Measurements from ENCODE around the gene LRRC7.
A peak's percentile ranks its signal among the peaks of the same experiment; 100 is the strongest.

Gene LRRC7

GRCh38 chr1:69693921-69694675 lies 126.4 kb downstream of the LRRC7 start:
- DNase-seq (ENCODE audit: low spot score), result no peak
- TF ChIP-seq CTCF (IDR thresholded peaks at IDR 0.05; ENCODE audit: borderline replicate concordance, control extremely low read depth, extremely low read depth, insufficient read depth, missing control alignments), result no peak
- in situ Hi-C loops (cut with MboI; ENCODE audit: low sequenced_read_pairs, unreplicated experiment), result no loop called here

DNA sequence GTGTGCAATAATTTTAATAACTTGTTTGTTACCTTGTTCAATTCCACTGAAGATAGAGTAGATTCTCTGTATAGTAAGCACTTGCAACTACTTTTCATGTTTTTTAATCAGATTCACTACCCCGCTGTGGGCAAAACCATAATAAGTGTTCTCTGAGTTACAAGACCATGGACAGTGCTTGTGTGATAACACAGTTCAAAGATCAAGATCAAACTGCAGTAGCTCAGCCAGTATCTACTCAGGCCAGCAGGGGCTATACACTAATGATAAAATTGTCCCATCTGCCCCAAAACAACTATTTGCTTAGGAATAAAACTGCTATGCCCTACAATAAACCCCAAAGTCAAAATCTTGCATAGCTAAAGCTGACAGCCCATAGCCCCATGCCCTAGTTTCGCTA lies 129.6 kb downstream of the LRRC7 start:
- in situ Hi-C loops (cut with MboI; ENCODE audit: low sequenced_read_pairs, unreplicated experiment), result no loop called here
- DNase-seq (ENCODE audit: low spot score), result no peak
- TF ChIP-seq CTCF (IDR thresholded peaks at IDR 0.05; ENCODE audit: borderline replicate concordance, control extremely low read depth, extremely low read depth, insufficient read depth, missing control alignments), result no peak

DNA sequence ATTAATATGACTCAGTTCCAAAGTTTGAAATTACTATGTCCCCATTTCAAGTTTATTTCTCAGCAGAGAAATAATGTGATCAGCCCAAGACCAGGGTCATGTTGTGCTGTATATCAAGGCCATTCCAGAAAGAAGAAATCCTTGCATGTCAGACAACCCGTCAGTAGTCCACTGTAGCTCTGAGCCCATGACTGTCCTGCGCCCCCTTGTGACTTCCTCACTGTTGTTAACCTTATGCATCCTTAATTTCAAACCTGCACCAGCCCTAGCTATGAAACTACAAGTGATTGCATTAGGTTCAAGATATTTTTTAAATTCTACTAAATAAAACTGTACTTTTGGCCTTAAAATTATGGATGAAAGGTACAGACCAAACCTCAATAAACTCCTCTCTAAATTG lies 133.0 kb downstream of the LRRC7 start:
- in situ Hi-C loops (cut with MboI; ENCODE audit: low sequenced_read_pairs, unreplicated experiment), result no loop called here
- DNase-seq (ENCODE audit: low spot score), result no peak

GRCh38 chr1:69702085-69702484 lies 134.4 kb downstream of the LRRC7 start:
- TF ChIP-seq CTCF (IDR thresholded peaks at IDR 0.05; ENCODE audit: borderline replicate concordance, control extremely low read depth, extremely low read depth, insufficient read depth, missing control alignments), result no peak
- DNase-seq (ENCODE audit: low spot score), result no peak
- in situ Hi-C loops (cut with MboI; ENCODE audit: low sequenced_read_pairs, unreplicated experiment), result no loop called here

More for the DNA sequence above, 133.0 kb downstream of the LRRC7 start:
- TF ChIP-seq CTCF (IDR thresholded peaks at IDR 0.05; ENCODE audit: borderline replicate concordance, control extremely low read depth, extremely low read depth, insufficient read depth, missing control alignments), result peak; percentile 17

DNA sequence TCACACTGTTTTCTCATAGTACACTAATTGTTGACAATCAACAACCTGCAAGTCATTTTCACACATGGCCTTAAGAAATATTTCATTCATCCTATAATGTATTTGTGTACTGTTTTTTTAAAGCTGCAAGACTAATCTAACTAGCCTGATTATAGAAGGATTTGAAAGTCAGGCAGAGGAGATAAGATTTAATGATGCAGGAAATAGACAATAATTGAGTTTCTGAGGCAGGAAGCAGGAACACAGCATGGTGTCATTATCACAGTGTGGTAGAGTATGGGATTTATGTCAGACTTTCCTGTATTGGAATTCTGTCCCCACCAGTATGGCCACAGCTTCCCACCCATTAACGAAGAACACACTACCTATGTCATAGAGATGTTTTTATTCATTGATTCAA lies 138.8 kb downstream of the LRRC7 start:
- in situ Hi-C loops (cut with MboI; ENCODE audit: low sequenced_read_pairs, unreplicated experiment), result no loop called here
- no peak for TF ChIP-seq CTCF (IDR thresholded peaks at IDR 0.05; ENCODE audit: borderline replicate concordance, control extremely low read depth, extremely low read depth, insufficient read depth, missing control alignments)
- DNase-seq (ENCODE audit: low spot score), result no peak

DNA sequence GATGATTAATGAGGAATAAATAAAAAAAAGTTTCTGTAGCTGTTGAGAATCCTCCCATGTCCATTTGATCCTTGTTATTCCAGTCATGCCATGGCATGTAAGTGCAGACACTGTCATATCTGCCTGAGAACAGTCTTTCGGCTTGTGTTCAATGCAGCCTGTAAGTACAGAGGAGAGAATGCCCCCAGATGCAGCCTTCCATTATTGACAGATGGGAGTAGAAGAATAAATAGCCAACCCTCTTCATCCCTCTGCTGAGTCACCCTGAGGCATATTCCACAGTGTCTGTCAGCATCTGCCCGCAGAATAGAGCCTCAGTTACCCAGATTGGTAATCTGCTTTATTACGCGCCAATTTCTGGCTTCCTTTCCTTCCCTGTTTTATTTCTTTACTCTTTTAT lies 139.4 kb downstream of the LRRC7 start:
- DNase-seq (ENCODE audit: low spot score), result no peak
- TF ChIP-seq CTCF (IDR thresholded peaks at IDR 0.05; ENCODE audit: borderline replicate concordance, control extremely low read depth, extremely low read depth, insufficient read depth, missing control alignments), result no peak
- in situ Hi-C loops (cut with MboI; ENCODE audit: low sequenced_read_pairs, unreplicated experiment), result no loop called here

Measured in GM13976 (cell line).